DMS53 (cell line): Measurements from ENCODE around the gene SOCS2.
"Not testable (repeated sequence)": the region's sequence is repeated elsewhere in the genome, so short reads cannot be mapped to it uniquely, and the experiment has no call there.

Experiments used
- DNase-seq: peaks from one replicate; lab custom pipeline; 2025; lab: John Stamatoyannopoulos, UW

SOCS2 gene, protein sequence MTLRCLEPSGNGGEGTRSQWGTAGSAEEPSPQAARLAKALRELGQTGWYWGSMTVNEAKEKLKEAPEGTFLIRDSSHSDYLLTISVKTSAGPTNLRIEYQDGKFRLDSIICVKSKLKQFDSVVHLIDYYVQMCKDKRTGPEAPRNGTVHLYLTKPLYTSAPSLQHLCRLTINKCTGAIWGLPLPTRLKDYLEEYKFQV

DNA sequence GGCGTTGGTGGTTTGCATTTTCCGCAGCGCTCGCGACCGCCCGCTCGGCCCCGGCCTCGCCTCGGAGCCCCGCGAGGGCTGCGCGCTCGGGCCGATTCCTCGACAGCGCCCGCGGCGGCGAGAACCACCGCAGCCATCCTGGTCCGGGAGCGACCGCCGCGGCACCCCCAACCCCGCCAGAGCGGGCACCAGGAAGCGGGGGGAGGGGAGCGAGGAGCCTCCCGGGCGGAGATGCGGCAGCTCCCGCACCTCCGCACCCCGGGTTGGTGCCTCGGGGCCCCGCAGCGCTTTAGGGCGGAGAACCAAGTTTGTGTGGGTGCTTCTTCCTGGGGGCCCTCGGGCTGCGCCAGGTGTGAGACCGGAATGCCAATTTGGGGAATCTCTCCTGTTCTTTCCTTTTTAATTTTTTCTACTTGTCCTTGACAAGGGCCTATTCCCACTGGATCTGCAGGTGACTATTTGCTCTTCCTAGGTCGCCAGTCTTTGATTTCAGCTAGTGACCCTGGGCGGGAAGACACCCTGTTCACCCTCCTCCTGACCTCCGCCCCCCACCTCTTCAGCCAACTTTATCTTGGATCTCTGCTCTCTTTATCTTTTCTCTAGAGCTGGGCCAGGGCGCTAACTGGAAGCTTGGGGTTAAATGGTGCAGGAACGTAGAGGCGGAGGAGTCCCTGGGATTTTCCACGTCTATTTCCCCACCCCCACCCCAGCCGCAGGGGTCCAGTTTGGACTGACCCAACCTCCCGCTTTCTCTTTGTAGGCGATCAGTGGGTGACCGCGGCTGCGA lies at the start of gene SOCS2:
Gene SOCS2 (plus strand): TSS at position 751 of the 787 bp plus-strand sequence. CDS start 223 bp downstream, outside the sequence.
- peak; percentile 83 for DNase-seq

- peak; percentile 74 for DNase-seq
These were observed 47.9 kb upstream of the SOCS2 start for GRCh38 chr12:93524386-93525133.

GRCh38 chr12:93526786-93527428 lies 45.6 kb upstream of the SOCS2 start:
- DNase-seq, result peak; percentile 93

- DNase-seq, result peak; percentile 58
These were observed 42.1 kb upstream of the SOCS2 start for GRCh38 chr12:93530358-93530757.

- DNase-seq, result no peak
These were observed 39.2 kb upstream of the SOCS2 start for GRCh38 chr12:93533310-93533709.

DNA sequence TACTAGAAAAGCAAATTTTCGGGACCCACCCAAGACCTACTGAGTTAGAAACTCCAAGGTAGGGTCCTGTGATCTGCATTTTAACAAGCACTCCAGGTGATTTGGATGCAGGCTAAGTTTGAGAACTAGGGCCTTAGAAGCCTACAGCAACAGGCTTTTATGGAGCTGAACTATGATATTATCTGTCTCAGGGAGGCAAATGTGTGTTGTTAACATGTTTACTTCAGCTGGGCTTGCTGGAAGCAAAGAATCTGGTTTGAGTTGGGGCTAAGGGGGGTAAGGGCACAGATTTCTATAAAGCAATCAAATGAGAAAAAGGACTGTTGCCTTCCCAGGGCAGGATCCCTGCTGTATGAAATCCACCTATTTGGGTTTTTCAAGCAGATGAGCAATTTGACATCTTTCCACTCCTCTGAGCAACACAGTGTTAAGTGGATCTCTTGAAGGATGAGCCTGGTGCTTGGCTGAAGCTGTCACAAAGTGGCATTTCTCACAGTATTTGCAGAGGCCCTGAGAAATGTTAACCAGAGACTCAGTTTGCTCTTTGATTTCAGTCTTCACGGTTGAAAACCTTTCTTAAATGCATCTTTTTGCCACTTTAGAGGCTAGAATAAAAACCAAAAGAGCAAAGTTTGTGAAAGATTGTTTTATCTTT lies 36.2 kb upstream of the SOCS2 start:
- DNase-seq, result no peak

DNA sequence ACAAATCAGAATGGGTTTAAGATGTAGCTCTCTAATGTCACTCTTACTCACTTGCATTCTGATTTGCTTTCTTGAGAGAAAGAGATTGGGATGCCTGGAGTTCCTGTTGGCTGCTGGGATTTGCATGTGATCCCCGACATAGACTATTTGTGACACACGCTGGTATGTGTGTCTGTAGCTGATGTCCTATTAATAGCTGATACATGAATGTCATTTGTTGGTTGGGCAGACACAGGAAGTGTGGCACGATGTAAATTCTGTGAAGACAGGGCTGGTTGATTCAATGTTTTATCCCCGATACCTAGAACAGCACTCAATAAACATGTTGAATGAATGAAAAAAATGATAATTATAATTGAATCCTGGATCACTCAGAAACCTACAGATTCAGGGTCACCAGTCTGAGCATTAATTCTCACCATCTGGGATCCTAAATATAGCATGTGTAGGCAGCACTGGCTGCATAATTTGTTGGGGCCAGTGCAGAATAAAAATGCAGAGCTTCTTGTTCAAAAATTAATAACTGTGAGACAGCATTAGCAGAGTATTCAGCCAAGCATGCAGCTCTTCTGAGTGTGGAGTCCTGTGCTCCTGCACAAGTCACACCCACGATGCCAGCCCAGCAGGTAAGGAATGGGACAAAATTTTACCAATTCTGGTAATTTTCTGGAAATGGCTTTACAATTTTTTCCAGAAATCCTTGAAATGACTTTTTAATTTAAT lies 35.5 kb upstream of the SOCS2 start:
- no peak for DNase-seq

- no peak for DNase-seq
These were observed 34.7 kb upstream of the SOCS2 start for GRCh38 chr12:93537769-93538168.

- DNase-seq, result no peak
These were observed 32.7 kb upstream of the SOCS2 start for GRCh38 chr12:93539821-93540220.

DNA sequence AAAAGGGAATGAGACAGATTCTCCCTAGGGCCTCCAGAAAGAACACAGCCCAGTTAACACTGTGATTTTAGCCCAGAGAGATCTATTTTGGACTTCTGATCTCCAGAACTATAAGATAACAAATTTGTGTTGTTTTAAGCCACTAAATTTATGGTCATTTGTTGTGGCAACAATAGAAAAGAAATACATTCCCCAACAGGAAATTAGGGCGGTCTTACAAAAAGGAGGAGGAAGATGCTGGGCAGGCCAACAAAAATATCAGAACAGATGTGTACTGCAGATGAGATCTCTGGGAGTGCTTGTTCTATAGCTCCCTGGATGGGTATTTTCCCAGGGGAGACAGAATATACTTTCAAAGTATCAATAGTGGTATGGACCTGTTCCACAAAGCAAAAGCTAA lies 32.0 kb upstream of the SOCS2 start:
- no peak for DNase-seq

DNA sequence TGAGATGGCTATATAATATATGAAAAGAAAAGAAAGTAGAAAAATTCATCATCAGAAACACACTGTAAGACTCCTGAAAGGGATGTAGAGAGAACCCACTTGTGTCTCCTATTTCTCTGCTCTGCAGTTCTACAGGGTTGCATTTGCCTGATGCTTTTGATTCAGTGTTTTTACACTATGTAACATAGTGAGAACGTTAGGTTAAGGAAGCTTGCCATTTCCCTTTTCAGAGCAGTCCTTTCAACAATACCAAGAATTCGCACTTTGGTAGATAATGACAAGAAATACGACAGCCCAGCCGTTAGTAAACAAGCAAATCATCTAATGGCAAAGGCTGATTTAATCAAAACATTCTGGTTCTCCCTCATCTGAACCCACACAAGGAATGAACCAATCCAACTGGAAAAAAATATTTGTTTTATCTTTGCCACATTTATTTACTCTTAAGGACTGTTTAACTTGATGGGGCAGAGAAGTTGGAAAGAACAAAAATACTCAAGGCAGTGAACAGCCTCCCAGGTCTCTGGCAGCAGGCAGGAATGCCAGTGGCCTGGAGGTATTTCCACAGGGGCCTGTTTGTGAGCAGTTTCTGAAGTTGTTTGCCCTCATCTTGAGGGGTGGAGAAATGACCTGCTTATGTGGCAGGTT lies 30.8 kb upstream of the SOCS2 start:
- no peak for DNase-seq

DNA sequence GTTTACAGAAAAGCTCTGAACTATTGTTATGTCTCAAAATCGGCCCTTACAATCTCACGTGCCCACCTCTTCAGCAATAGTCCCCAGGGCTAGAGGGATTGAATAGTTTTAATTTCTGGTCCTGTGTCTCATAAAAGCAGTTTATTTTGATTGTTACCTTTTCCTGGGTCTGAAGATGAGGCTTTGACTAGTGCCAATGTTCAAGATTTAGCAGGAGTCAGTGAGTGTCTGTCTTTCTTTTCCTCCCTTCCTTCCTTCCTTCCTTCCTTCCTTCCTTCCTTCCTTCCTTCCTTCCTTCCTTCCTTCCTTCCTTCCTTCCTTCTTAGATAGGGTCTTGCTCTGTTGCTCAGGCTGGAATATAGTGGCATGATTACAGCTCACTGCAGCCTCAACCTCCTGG lies 24.7 kb upstream of the SOCS2 start:
- no peak for DNase-seq

- no peak for DNase-seq
These were observed 23.3 kb upstream of the SOCS2 start for GRCh38 chr12:93549174-93549573.

GRCh38 chr12:93550748-93551611 lies 21.5 kb upstream of the SOCS2 start:
- DNase-seq, result no peak

GRCh38 chr12:93552427-93552826 lies 20.0 kb upstream of the SOCS2 start:
- DNase-seq, result no peak

DNA sequence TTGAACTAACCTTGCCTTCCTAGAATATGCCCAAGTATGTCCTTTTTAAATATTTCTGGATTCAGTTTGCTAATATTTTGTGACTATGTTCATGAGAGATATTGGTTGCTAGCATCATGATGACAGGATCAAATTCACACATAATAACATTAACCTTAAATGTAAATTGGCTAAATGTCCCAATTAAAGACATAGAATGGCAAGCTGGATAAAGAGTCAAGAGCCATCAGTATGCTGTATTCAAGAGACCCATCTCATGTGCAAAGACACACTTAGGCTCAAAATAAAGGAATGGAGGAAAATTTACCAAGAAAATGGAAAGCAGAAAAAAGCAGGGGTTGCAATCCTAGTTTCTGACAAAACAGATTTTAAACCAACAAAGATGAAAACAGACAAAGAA lies 14.6 kb upstream of the SOCS2 start:
- not testable (repeated sequence) for DNase-seq

DNA sequence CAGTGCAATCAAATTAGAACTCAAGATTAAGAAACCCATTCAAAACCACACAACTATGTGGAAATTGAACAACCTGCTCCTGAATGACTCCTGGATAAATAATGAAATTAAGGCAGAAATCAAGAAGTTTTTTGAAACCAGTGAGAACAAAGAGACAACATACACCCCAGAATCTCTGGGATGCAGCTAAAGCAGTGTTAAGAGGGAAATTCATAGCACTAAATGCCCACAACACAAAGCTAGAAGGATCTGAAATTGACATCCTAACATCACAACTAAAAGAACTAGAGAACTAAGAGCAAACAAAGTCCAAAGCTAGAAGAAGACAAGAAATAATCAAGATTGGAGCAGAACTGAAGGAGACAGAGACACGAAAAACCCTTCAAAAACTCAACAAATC lies 13.8 kb upstream of the SOCS2 start:
- not testable (repeated sequence) for DNase-seq

GRCh38 chr12:93563807-93564538 lies 8.5 kb upstream of the SOCS2 start:
- peak; percentile 92 for DNase-seq

DNA sequence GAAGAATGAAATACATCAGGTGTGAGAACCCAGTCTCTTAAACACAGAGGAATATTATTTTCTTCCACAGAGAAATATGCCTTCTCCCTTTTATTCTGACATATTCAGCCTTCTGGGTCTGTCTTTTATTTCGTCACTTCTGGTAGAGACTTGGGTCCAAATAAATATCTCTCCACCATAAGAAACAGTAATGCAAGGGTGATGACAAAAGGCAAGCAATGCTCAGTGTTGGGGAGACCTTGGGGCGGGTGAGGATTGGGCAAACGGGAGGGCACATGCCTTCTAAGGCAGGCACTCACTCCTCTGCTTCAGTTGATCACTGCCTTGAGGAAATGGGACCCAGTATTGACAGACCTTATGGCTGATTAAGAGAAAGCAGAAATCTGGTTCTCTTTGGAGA lies 6.7 kb upstream of the SOCS2 start:
- no peak for DNase-seq
